KG1 (cell line): ENCODE results near the gene ITGB8.

Source experiments
- DNase-seq: peaks from one replicate; lab custom pipeline; 2025; lab: John Stamatoyannopoulos, UW

ITGB8 gene

GRCh38 chr7:20417675-20418382 lies 87.1 kb downstream of the ITGB8 start:
- no peak for DNase-seq

GRCh38 chr7:20424500-20424899 lies 93.8 kb downstream of the ITGB8 start:
- DNase-seq, result no peak

- no peak for DNase-seq
These were observed 100.0 kb downstream of the ITGB8 start for GRCh38 chr7:20430664-20431063.

- no peak for DNase-seq
These were observed 100.4 kb downstream of the ITGB8 start for GRCh38 chr7:20431146-20431545.

GRCh38 chr7:20432071-20432470 lies 101.4 kb downstream of the ITGB8 start:
- DNase-seq, result no peak

GRCh38 chr7:20435305-20435704 lies 104.6 kb downstream of the ITGB8 start:
- DNase-seq, result no peak

- DNase-seq, result no peak
These were observed 107.5 kb downstream of the ITGB8 start for GRCh38 chr7:20438248-20438647.

GRCh38 chr7:20438694-20439376 lies 108.1 kb downstream of the ITGB8 start:
- DNase-seq, result no peak

- no peak for DNase-seq
These were observed 108.9 kb downstream of the ITGB8 start for GRCh38 chr7:20439416-20440185.

- DNase-seq, result no peak
These were observed 109.9 kb downstream of the ITGB8 start for GRCh38 chr7:20440472-20441105.

- DNase-seq, result no peak
These were observed 110.6 kb downstream of the ITGB8 start for GRCh38 chr7:20441346-20441745.

GRCh38 chr7:20441991-20442441 lies 111.3 kb downstream of the ITGB8 start:
- DNase-seq, result no peak

- DNase-seq, result no peak
These were observed 112.3 kb downstream of the ITGB8 start for GRCh38 chr7:20442951-20443350.

- no peak for DNase-seq
These were observed 113.5 kb downstream of the ITGB8 start for GRCh38 chr7:20444030-20444800.

- no peak for DNase-seq
These were observed 116.4 kb downstream of the ITGB8 start for GRCh38 chr7:20447021-20447650.

GRCh38 chr7:20449176-20449575 lies 118.5 kb downstream of the ITGB8 start:
- DNase-seq, result no peak

- DNase-seq, result no peak
These were observed 119.8 kb downstream of the ITGB8 start for GRCh38 chr7:20450536-20450935.

- no peak for DNase-seq
These were observed 123.5 kb downstream of the ITGB8 start for GRCh38 chr7:20454202-20454601.

GRCh38 chr7:20456701-20457100 lies 126.0 kb downstream of the ITGB8 start:
- DNase-seq, result no peak

GRCh38 chr7:20458521-20458920 lies 127.8 kb downstream of the ITGB8 start:
- no peak for DNase-seq

- DNase-seq, result no peak
These were observed 128.7 kb downstream of the ITGB8 start for GRCh38 chr7:20459419-20459818.
